PFSK-1 (cell line): ENCODE measurements around the gene GADD45GIP1.

Source experiments
- FOXP2 ChIP-seq: optimal IDR thresholded peaks from 2 replicates; pipeline ENCODE3; 2011; ENCODE audit warnings: borderline replicate concordance, control low read depth, inconsistent platforms; ENCODE audit not compliant: insufficient read depth; ENCODE audit errors: extremely low read length, extremely low read depth
- POLR2AphosphoS5 ChIP-seq: IDR thresholded peaks from 2 replicates; pipeline ENCODE4 v1.6.1; 2012; ENCODE audit warnings: low read depth, mild to moderate bottlenecking, control low read depth, low read length, moderate library complexity
- REST ChIP-seq, 2 experiments: IDR thresholded peaks; 2 replicates each; pipeline versions ENCODE4 v1.6.1 to v1.8.0; 2011 to 2012; ENCODE audit warnings: low read depth in 2 of 2, low read length in 2 of 2, control low read depth in 1 of 2, inconsistent platforms in 1 of 2, mild to moderate bottlenecking in 1 of 2, moderate library complexity in 1 of 2; ENCODE audit not compliant: insufficient read depth in 1 of 2
- SIN3A ChIP-seq: IDR thresholded peaks from 2 replicates; pipeline ENCODE4 v1.6.1; 2012; ENCODE audit warnings: mild to moderate bottlenecking, low read length, moderate library complexity, borderline replicate concordance; ENCODE audit not compliant: insufficient read depth
- TAF1 ChIP-seq: IDR thresholded peaks from 2 replicates; pipeline ENCODE4 v1.6.1; 2012; ENCODE audit warnings: low read length, control low read depth, borderline replicate concordance; ENCODE audit not compliant: insufficient read depth

GADD45GIP1 gene

GRCh38 chr19:12932392-12933286 lies 24.4 kb downstream of the GADD45GIP1 start:
- TF ChIP-seq TAF1 (no peak), REST (IDR thresholded peaks at IDR 0.05; ENCODE audit: insufficient read depth in 1 of 2, low read depth in 2 of 2, low read length in 2 of 2) (no peak), POLR2AphosphoS5 (no peak), FOXP2 (no peak), SIN3A (no peak)

- TF ChIP-seq SIN3A (no peak), TAF1 (no peak), REST (IDR thresholded peaks at IDR 0.05; ENCODE audit: insufficient read depth in 1 of 2, low read depth in 2 of 2, low read length in 2 of 2) (no peak), POLR2AphosphoS5 (no peak), FOXP2 (no peak)
Observed at GRCh38 chr19:12930002-12930645, 26.9 kb downstream of the GADD45GIP1 start.

- TF ChIP-seq REST (IDR thresholded peaks at IDR 0.05; ENCODE audit: insufficient read depth in 1 of 2, low read depth in 2 of 2, low read length in 2 of 2) (no peak), SIN3A (no peak), POLR2AphosphoS5 (no peak), TAF1 (no peak), FOXP2 (no peak)
Observed at GRCh38 chr19:12924621-12925310, 32.3 kb downstream of the GADD45GIP1 start.

- TF ChIP-seq SIN3A (no peak), POLR2AphosphoS5 (no peak), TAF1 (no peak), REST (IDR thresholded peaks at IDR 0.05; ENCODE audit: insufficient read depth in 1 of 2, low read depth in 2 of 2, low read length in 2 of 2) (no peak), FOXP2 (no peak)
Observed at GRCh38 chr19:12922959-12923358, 34.1 kb downstream of the GADD45GIP1 start.
